GM12874 (cell line): ENCODE data around the gene CROCC2.
A peak's percentile ranks its signal among the peaks of the same experiment; 100 is the strongest.

Source experiments
- TF ChIP-seq, protein P1 (sequence below): IDR thresholded peaks from 2 replicates; pipeline ENCODE4 v1.5.1; 2011; ENCODE audit warnings: low read depth, mild to moderate bottlenecking, control low read depth, low read length, moderate library complexity; ENCODE audit not compliant: insufficient read depth

The CROCC2 gene

DNA sequence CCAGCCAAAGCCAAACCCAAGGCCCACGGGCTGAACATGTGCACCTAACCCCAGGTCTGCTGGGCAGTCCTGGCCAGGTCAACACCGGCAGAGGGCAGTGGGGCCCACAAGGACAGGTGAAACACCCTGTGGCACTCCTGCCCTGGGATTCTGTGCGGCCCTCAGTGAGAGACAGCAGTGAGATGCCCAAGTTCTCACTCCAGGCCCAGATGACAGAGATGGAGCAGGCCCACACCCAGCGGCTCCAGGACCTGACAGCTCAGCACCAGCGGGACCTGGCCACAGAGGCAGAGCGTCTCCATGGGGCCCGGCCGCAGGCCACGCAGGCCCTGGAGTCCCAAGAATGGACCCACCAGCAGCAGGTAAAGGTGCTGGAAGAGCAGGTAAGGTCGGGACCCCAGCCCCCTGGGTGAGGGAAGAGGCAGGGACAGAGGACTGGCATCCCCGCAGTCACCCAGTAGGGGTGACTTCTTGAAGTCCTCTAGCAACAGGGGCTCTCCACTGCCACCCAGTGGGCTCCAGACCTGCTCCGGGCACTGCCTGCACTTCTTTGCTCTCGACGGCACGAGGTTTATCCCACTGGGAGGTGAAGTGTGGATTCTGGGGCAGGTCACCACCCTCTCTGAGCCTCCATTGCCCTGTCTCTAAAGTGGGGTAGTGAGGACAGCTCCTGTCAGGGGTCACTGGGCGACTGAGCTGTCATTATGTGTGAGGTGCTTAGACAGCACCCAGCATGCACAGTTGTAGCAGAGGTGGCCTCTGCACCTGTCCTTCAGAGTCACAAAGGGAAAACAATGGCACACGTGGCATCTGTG lies 83.5 kb downstream of the CROCC2 start:
- TF ChIP-seq, protein P1, sequence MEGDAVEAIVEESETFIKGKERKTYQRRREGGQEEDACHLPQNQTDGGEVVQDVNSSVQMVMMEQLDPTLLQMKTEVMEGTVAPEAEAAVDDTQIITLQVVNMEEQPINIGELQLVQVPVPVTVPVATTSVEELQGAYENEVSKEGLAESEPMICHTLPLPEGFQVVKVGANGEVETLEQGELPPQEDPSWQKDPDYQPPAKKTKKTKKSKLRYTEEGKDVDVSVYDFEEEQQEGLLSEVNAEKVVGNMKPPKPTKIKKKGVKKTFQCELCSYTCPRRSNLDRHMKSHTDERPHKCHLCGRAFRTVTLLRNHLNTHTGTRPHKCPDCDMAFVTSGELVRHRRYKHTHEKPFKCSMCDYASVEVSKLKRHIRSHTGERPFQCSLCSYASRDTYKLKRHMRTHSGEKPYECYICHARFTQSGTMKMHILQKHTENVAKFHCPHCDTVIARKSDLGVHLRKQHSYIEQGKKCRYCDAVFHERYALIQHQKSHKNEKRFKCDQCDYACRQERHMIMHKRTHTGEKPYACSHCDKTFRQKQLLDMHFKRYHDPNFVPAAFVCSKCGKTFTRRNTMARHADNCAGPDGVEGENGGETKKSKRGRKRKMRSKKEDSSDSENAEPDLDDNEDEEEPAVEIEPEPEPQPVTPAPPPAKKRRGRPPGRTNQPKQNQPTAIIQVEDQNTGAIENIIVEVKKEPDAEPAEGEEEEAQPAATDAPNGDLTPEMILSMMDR = peak; percentile 49

DNA sequence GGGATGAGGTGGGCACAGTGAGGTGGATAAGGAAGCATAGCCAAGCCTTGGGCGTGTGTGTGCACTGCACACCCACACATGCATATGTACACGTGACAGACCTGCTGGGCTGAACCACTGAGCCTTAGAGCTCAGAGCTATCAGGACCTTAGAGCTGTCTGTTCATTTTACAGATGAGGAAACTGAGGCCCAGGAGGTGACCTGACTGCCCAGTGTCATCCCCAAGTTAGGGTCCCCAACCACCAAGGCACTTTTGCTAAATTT lies 84.1 kb downstream of the CROCC2 start:
- TF ChIP-seq, protein P1 = no peak

- TF ChIP-seq, protein P1 = no peak
Observed at GRCh38 chr2:240990726-240991377, 84.7 kb downstream of the CROCC2 start.

GRCh38 chr2:240991378-240992263 lies 85.5 kb downstream of the CROCC2 start:
- TF ChIP-seq, protein P1 = no peak

DNA sequence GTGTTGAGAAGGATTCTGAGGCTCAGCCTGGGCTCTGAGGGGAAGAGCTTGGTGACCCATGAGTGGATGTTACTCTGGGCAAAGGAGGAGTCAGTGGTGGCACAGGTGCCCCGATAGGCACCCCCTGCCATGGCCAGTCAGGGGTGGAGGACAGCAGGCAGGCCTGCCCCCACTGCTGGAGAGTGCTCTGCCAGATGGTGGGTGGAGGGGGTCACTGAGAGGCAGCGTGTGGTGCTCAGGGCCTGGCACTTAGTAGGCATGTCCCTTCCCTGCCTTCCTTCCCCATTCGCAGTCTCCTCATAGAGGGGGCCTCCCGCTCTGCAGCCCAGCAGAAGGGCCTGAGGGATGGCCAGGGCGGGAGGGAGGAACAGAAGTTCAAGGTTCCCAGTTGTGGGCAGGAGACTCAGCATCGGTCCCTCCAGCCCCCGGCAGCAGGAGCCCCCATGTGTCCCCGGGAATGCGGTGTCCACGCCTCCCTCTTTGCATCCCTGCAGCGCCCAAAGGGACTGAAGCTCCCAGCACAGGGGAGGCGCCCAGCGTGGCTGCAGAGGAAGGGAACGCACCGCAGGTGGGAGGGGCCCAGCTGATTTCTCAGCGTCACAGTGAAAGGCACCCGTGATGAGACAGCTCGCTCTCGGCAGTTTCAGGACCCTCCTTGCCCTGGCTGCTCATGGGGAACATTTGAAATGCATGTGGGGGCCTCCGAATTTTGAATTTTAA lies 86.6 kb downstream of the CROCC2 start:
- TF ChIP-seq, protein P1 = no peak

- TF ChIP-seq, protein P1 = no peak
Observed at GRCh38 chr2:240993446-240994170, 87.5 kb downstream of the CROCC2 start.
